ENCODE results near the gene NUDT15. TPM values are rescaled to one million over a fixed set of nuclear protein-coding genes. Genes with fewer than 3 reads are reported as not detected.

The NUDT15 gene
- total RNA-seq, 1 donor from 2014 or later, result 28.6 TPM

Other genes with a start within 250 kb of the NUDT15 start
- 30.1 and 30.6 TPM in 2 replicates for gene SUCLA2, start 36.5 kb upstream of the NUDT15 start, total RNA-seq
- 30.3 and 33.8 TPM in 2 replicates for gene MED4, start 57.4 kb downstream of the NUDT15 start, total RNA-seq
- 228 and 495 TPM in 2 replicates for gene ITM2B, start 195.5 kb downstream of the NUDT15 start, total RNA-seq